ENCODE data around the gene RNF213.

DNA sequence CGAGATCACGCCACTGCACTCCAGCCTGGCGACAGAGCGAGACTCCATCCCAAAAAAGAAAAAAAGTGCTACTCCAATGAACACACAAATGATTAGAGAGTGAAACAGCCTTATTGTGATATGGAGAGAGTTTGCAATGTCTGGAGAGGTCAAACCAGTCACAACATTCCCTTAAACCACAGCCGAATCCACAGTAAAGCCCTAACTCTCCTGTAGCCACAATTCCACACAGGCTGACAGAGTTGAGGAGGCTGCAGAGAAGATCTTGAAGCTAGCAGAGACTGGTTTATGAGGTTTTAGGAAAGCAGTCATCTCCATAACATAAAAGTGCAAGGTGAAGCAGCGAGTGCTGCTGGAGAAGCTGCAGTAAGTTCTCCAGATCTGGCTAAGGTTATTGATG, 6.7 kb downstream of the RNF213 start:
- TF ChIP-seq ETV6 (CRISPR knock-in tag; IDR thresholded peaks at IDR 0.05): no peak
- TF ChIP-seq NR1H2 (CRISPR knock-in tag; IDR thresholded peaks at IDR 0.05): no peak
- TF ChIP-seq, protein P1, sequence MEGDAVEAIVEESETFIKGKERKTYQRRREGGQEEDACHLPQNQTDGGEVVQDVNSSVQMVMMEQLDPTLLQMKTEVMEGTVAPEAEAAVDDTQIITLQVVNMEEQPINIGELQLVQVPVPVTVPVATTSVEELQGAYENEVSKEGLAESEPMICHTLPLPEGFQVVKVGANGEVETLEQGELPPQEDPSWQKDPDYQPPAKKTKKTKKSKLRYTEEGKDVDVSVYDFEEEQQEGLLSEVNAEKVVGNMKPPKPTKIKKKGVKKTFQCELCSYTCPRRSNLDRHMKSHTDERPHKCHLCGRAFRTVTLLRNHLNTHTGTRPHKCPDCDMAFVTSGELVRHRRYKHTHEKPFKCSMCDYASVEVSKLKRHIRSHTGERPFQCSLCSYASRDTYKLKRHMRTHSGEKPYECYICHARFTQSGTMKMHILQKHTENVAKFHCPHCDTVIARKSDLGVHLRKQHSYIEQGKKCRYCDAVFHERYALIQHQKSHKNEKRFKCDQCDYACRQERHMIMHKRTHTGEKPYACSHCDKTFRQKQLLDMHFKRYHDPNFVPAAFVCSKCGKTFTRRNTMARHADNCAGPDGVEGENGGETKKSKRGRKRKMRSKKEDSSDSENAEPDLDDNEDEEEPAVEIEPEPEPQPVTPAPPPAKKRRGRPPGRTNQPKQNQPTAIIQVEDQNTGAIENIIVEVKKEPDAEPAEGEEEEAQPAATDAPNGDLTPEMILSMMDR (IDR thresholded peaks at IDR 0.05): no peak

Data from WTC11 (cell line).